Sciatic nerve (tissue), 2 donors: ENCODE results near the gene BLOC1S4. TPM values are rescaled to one million over a fixed set of nuclear protein-coding genes. Genes with fewer than 3 reads are reported as not detected.

Source experiments
- ATAC-seq: fragments of 200-7000 bp; cut with Tn5 transposase; one replicate; pipeline ENCODE4 v1.9.1; 2020; ENCODE audit warnings: mild to moderate bottlenecking, moderate library complexity
- DNase-seq: peaks from one replicate; pipeline ENCODE4 v3.0.0-alpha.2; 2020; ENCODE audit warnings: low spot score
- intact Hi-C: fragments of 100-400 bp; cut with DNase I; formaldehyde crosslinking; loops from one replicate; pipeline ENCODE4 v1.14.2; 2022
- total RNA-seq: library from RNA; stranded (reverse); fragmentation: NEBNext Ultra II Directional; extraction: Animal tissue kit (Norgen Biotek cat#: 25700); gene quantifications from one replicate; pipeline ENCODE4 v1.2.1, GENCODE V29; 2021
- donor health status: DM: no; HTN: no; CAD: no.
- donor health status: DM: no; HTN: no; CAD: no.

Gene BLOC1S4
- total RNA-seq, 1 donor from 2014 or later, result 9.7 TPM

- ATAC-seq, result peak; percentile 84
- peak; percentile 70 for DNase-seq
- intact Hi-C loops, result no loop called here
Measured at GRCh38 chr4:6688879-6689505, 27.0 kb upstream of the BLOC1S4 start.

- DNase-seq (no peak), ATAC-seq (no peak)
- intact Hi-C loops, result no loop called here
Measured at GRCh38 chr4:6689506-6689960, 26.4 kb upstream of the BLOC1S4 start.

DNA sequence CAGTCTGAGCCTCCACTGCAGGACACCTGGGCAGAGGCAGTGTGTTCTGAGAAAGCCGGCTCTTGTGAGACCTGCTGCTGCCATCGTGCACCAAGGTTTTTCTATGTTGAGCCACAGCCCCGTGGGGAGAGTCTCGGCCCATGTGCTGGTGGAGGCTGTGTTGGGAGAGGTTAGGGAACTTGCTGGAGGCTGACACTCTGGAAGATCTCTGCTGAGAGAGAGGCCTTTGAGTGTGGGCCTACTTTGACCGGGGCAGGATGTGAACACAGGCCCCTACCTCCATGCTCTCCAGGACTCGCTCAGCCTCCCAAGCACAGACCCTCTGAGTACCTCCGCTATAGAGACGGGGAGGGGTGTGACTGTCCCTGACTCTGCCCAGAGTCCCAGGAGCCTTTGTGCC lies 23.6 kb upstream of the BLOC1S4 start:
- no peak for DNase-seq
- no peak for ATAC-seq
- intact Hi-C loops, result no loop called here

- DNase-seq (no peak), ATAC-seq (no peak)
- intact Hi-C loops, result no loop called here
Measured at GRCh38 chr4:6692806-6693205, 23.2 kb upstream of the BLOC1S4 start.

DNA sequence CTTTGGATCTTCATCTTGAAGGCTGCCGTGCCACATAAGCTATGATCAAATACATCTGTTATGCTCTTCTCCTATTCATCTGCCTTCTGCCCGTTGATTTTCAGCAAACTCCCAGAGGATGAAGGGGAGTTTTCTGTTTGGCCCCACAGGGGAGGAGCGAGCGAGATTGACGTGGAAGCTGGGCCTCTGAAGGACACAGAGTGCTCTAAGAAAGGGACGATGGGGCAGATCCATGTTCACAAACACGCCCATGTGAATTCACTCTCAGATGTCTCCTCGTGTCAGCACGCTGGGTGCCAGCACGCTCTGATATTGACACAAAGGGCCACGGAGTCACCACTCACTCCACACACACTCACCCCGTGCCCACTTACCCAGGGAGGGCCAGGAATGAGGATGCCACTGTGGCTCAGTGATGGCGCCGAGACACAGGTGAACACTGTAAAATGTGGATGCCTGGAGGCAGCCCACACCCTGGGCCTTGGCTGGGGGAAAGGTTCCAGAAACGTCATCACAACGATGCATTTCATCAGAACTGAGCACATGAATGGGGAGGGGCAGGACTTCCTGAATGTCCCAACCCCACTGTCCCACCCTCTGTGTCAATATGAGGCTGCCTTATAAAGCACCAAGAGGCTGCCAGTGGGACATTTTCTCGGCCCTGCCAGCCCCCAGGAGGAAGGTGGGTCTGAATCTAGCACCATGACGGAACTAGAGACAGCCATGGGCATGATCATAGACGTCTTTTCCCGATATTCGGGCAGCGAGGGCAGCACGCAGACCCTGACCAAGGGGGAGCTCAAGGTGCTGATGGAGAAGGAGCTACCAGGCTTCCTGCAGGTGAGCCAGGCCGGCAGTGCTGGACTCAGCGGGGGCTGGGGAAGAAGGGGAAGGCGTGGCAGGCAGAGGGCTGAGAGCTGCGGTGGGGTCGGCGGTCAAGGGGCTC lies 22.5 kb upstream of the BLOC1S4 start, which contains the start of gene S100P:
TSS of gene S100P (plus strand) at position 648 of the 946 bp plus-strand sequence. CDS start at position 703, 55 bp downstream.
- intact Hi-C loops, result no loop called here
- ATAC-seq, result no peak
- DNase-seq, result no peak

- intact Hi-C loops, result no loop called here
- DNase-seq, result no peak
- no peak for ATAC-seq
Measured at GRCh38 chr4:6694177-6694901, 21.6 kb upstream of the BLOC1S4 start.

- DNase-seq (no peak), ATAC-seq (no peak)
- intact Hi-C loops, result no loop called here
Measured at GRCh38 chr4:6695660-6696610, 20.0 kb upstream of the BLOC1S4 start.

GRCh38 chr4:6696611-6697010 lies 19.4 kb upstream of the BLOC1S4 start:
- ATAC-seq (no peak), DNase-seq (no peak)
- intact Hi-C loops, result no loop called here

DNA sequence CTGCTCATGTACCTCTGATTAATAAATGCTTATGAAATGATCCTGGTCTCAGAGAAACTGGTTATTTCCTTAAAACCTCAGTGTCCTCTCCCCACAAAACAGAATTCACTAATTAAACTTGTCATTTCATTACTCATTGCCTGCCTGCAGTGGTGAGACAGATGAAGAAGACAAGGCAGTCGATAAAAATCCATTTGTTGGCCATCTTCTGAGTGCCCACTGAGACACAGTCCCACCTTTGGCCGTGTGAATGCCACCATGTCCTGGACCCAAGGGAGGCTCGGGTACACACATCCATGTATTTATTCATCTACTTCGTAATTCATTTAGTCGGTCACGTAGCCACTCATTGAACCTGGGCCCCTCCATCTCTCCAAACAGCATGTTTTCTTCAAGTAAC lies 18.8 kb upstream of the BLOC1S4 start:
- DNase-seq (no peak), ATAC-seq (no peak)

DNA sequence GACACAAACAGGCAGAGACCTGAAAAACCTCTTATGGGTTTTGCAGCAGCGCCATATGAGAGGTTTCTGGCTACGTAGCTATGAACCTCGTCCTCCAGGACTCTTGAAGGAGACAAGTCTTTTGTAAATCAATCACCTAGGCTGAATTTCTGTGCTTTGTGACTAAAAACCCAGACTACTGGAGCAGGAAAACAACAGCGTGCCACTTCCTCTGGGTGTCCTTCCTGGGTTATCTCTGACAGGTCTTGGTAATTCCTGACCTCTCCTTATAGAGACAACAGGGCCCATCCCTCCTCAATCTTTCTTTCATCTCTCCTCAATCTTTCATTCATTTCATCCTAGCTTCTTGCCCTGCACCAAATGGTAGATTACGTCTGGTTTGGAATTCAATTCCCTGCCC lies 16.6 kb upstream of the BLOC1S4 start:
- DNase-seq, result no peak
- ATAC-seq, result no peak
- intact Hi-C loops, result no loop called here

More for the DNA sequence above, 18.8 kb upstream of the BLOC1S4 start:
- intact Hi-C loops, result no loop called here

GRCh38 chr4:6699903-6700302 lies 16.1 kb upstream of the BLOC1S4 start:
- ATAC-seq, result no peak
- intact Hi-C loops, result loop anchor here (10.0 kb wide), 1 partner anchor 55 kb away; the partner anchor contains the start of gene MRFAP1
- no peak for DNase-seq

DNA sequence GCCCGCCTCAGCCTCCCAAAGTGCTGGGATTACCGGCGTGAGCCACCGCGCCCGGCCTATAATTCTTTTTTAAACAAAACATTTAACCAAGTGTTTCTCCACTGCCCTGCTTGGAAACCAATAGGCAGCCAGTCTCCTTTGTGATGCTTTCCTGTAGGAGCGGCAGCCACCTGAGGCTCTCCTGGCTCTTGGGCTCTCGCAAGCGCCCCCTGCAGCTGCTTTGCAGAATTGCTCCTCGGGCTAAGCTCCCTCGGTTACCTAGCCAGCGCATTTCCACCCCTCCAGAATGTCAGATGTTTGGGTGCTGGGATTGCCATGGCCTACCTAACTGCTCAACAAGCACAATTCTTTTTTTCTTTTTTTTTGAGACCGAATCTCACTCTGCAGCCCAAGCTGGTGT lies 14.6 kb upstream of the BLOC1S4 start:
- no peak for ATAC-seq
- intact Hi-C loops, result loop anchor here (10.0 kb wide), 1 partner anchor 57 kb away; the partner anchor contains the start of gene MRFAP1
- no peak for DNase-seq

DNA sequence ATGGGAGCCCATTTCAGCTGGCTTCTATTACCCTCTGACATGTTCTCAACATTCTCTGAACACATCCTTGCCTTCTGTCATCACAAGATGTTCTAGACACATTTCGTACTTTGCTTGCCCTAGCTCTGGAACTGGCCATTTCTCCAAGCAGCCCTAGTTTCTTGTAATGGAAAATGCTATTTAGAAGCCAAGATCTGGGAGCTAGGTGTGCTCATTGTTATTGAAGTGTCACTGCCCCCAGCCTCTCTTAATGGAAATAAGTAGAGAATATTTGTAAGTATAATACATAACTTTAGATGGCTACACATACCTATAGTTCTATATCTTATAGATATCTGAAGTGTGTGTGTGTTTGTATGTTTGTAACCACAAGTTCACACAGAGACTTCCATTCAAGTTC lies 13.2 kb upstream of the BLOC1S4 start:
- ATAC-seq (no peak), DNase-seq (no peak)
- intact Hi-C loops, result loop anchor here (10.0 kb wide), 1 partner anchor 58 kb away; the partner anchor contains the start of gene MRFAP1

DNA sequence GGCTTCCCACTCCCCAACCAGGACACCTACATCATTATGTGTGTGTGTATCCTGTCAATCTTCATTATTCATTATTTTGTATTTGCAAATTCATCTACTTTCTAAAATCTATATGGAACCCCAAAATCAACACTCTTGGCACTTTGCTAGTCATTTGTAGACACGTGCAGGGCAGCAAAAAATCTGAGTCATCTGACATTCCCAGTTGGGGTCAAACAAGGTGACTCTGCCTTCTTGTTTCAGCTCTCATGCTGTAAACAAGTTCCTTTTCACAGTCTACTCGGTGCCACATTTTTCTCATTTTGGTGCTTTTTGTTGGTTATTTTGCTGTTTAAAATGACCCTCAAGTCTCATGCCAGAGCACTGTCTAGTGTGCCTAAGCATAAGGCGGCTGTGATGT lies 12.2 kb upstream of the BLOC1S4 start:
- DNase-seq (no peak), ATAC-seq (no peak)
- intact Hi-C loops, result loop anchor here (10.0 kb wide), 1 partner anchor 59 kb away; the partner anchor contains the start of gene MRFAP1

DNA sequence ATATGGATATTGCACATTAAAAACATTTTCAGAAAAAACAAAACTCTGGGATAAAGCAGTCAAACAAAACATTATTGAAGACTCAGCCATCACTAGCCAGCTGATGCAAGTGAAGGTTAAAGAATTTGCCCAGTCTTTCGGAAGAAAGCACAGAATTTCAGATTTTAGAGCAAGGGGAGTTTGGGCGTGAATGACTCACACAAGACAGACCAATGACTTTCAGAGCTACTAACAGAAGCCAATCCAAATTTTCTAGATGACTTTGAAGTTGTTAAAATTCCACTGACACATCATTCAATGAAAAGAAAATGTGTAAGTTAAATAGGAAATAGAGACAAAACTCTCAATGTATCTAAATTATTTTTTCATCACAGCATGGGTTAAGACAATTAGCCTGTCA lies 10.3 kb upstream of the BLOC1S4 start:
- ATAC-seq, result no peak
- intact Hi-C loops, result loop anchor here (10.0 kb wide), 1 partner anchor 61 kb away; the partner anchor contains the start of gene MRFAP1
- no peak for DNase-seq

GRCh38 chr4:6706173-6706572 lies 9.8 kb upstream of the BLOC1S4 start:
- intact Hi-C loops, result loop anchor here (10.0 kb wide), 1 partner anchor 61 kb away; the partner anchor contains the start of gene MRFAP1
- DNase-seq, result no peak
- ATAC-seq, result no peak

DNA sequence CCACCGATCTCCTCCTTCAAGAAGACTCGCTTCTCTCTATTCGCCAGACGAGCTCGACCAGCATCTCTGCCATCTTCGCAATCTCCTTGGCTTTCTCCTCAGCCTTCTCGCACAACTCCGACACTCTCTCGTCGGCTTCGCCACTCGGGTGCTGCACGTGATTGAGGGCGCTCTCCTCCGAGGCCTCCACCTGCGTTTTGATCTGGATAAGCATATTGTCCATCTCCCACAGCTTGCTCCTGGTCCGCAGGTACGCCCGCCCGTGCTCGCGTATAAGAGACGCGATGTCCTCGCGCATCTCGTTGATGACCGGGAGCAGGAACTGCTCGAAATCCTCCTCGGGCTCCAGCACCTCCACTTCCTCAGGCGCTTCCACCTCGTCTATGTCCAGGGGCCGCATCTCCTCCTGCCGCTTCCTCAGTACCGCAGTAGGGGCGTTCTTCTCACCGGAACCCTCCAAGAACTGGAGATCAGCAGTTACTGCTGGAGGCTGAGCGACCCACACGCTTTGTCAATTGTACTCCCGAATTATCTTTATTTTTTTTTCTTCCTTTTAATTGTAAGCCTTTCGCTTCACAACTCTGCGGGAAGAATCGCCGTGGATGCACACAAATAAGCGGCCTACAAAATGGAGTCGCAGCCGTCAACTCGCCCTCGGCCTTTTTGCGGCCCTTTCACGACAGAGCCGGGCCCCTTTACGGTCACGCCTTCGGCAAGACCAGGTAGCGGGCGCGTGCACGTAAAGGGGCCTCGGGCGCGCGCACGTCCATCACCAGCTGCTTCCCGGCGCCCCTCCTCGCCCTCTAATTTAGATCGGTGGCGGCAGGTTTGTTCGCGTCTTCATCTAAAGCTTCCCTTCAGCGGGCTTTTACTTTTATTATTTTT lies 6.5 kb upstream of the BLOC1S4 start, which contains the start of gene MRFAP1L1:
TSS of gene MRFAP1L1 (minus strand) at position 636 of the 885 bp plus-strand sequence. CDS start at position 400, 236 bp downstream.
- DNase-seq, result peak; percentile 98
- peak; percentile 97 for ATAC-seq
- intact Hi-C loops, result loop anchor here (10.0 kb wide), 2 partner anchors 65 to 355 kb away; partner anchors contain the start of genes GRPEL1 and MRFAP1
